Activated CD8-positive, alpha-beta T cell treated with anti-CD3 and anti-CD28 coated beads for 36 hours (primary cell): ENCODE measurements around the gene NLRC3. TPM values are rescaled to one million over a fixed set of nuclear protein-coding genes. Genes with fewer than 3 reads are reported as not detected.

Experiments used
- ATAC-seq: fragments of 200-7000 bp; cut with Tn5 transposase; one replicate; pipeline ENCODE4 v1.10.0; 2021; ENCODE audit warnings: mild to moderate bottlenecking, moderate library complexity
- CTCF ChIA-PET: fragments of 350-600 bp; sonication (Branson Sonifier 250); formaldehyde crosslinking; loops from one replicate; lab custom pipeline; 2021; ENCODE audit warnings: antibody characterized with exemption; lab: Charles Lee
- POLR2A ChIA-PET: fragments of 350-600 bp; sonication (Branson Sonifier 250); formaldehyde crosslinking; loops from one replicate; lab custom pipeline; 2021; ENCODE audit warnings: antibody characterized with exemption; lab: Charles Lee
- DNase-seq: peaks from one replicate; pipeline ENCODE4 v3.0.0-alpha.2; 2020
- H3K27ac Mint-ChIP-seq: one replicate; pipeline ENCODE4 v1.8.0; 2021; ENCODE audit warnings: mild to moderate bottlenecking, mixed read lengths
- H3K27me3 Mint-ChIP-seq: one replicate; pipeline ENCODE4 v1.8.0; 2021; ENCODE audit warnings: mixed read lengths
- H3K36me3 Mint-ChIP-seq: one replicate; pipeline ENCODE4 v1.8.0; 2021; ENCODE audit warnings: low read depth, mixed read lengths
- H3K4me1 Mint-ChIP-seq: one replicate; pipeline ENCODE4 v1.8.0; 2021; ENCODE audit warnings: low read depth, mixed read lengths
- H3K4me3 Mint-ChIP-seq: one replicate; pipeline ENCODE4 v1.8.0; 2021; ENCODE audit warnings: mild to moderate bottlenecking, moderate library complexity, mixed read lengths
- H3K9me3 Mint-ChIP-seq: one replicate; pipeline ENCODE4 v1.8.0; 2021; ENCODE audit warnings: mixed read lengths
- CTCF ChIP-seq: fragments of 200-600 bp; IDR thresholded peaks from one replicate; pipeline ENCODE4 v1.8.0; 2022; ENCODE audit warnings: antibody characterized with exemption, mild to moderate bottlenecking
- intact Hi-C: fragments of 100-400 bp; cut with micrococcal nuclease; formaldehyde crosslinking; loops from one replicate; pipeline ENCODE4 v1.10.0; 2022
- total RNA-seq, 2 experiments: library from RNA; stranded (reverse); gene quantifications; one replicate each; pipeline ENCODE4 v1.2.3, GENCODE V29; 2021

Gene NLRC3
- total RNA-seq, 2 experiments from 2014 or later, result 17.9 to 19.8 TPM

- H3K27ac Mint-ChIP-seq, result peak overlapping the region; percentile 39
- H3K9me3 Mint-ChIP-seq, result no peaks in the 10 kb centered on the region
- H3K4me1 Mint-ChIP-seq, result peaks cover 47% of the 10 kb centered on the region
- DNase-seq (no peak), ATAC-seq (no peak)
- TF ChIP-seq CTCF, result no peak
- ChIA-PET CTCF (interaction anchor here (0.6 kb wide), 1 partner anchor 35 kb away, joined by 3 read pairs; no protein-coding TSS in a partner anchor), POLR2A (interaction anchor here (0.9 kb wide), 1 partner anchor 44 kb away, joined by 5 read pairs; no protein-coding TSS in a partner anchor)
- no peaks in the 10 kb centered on the region for H3K27me3 Mint-ChIP-seq
- H3K36me3 Mint-ChIP-seq, result peaks cover 7% of the 10 kb centered on the region
- no peak overlapping the region for H3K4me3 Mint-ChIP-seq
- intact Hi-C loops, result no loop called here
These were observed 41.6 kb upstream of the NLRC3 start for GRCh38 chr16:3618769-3619141.

- DNase-seq (no peak), ATAC-seq (no peak)
- intact Hi-C loops, result no loop called here
- H3K36me3 Mint-ChIP-seq, result peaks cover 22% of the 10 kb centered on the region
- ChIA-PET POLR2A (interaction anchor here (0.9 to 1.3 kb wide), 5 partner anchors 9 to 88 kb away, joined by 3 to 5 read pairs (median 3); partner anchors contain the start of gene NLRC3), CTCF (interaction anchor here (0.7 to 1.5 kb wide), 3 partner anchors 13 to 330 kb away, joined by 3 to 5 read pairs (median 4); no protein-coding TSS in a partner anchor)
- H3K27ac Mint-ChIP-seq, result peak overlapping the region; percentile 94
- TF ChIP-seq CTCF, result no peak
- peaks cover 45% of the 10 kb centered on the region for H3K4me1 Mint-ChIP-seq
- no peaks in the 10 kb centered on the region for H3K9me3 Mint-ChIP-seq
- H3K4me3 Mint-ChIP-seq, result peak overlapping the region; percentile 91
- no peaks in the 10 kb centered on the region for H3K27me3 Mint-ChIP-seq
These were observed 35.6 kb upstream of the NLRC3 start for GRCh38 chr16:3612510-3613466.

- DNase-seq, result peak; percentile 90
- POLR2A ChIA-PET, result interaction anchor here (0.7 to 1.3 kb wide), 9 partner anchors 10 to 139 kb away, joined by 3 to 5 read pairs (median 3); partner anchors contain the start of gene NLRC3
- peaks cover 19% of the 10 kb centered on the region for H3K36me3 Mint-ChIP-seq
- ATAC-seq, result peak; percentile 90
- H3K27ac Mint-ChIP-seq, result peak within 1 kb of the TSS; percentile 94
- intact Hi-C loops, result no loop called here
- TF ChIP-seq CTCF, result no peak
- no peaks in the 10 kb centered on the region for H3K9me3 Mint-ChIP-seq
- H3K4me1 Mint-ChIP-seq, result peaks cover 40% of the 10 kb centered on the region
- no peaks in the 10 kb centered on the region for H3K27me3 Mint-ChIP-seq
- H3K4me3 Mint-ChIP-seq, result peak within 1 kb of the TSS; percentile 91
- CTCF ChIA-PET, result interaction anchor here (1.2 to 1.5 kb wide), 2 partner anchors 15 to 85 kb away, joined by 4 to 5 read pairs; no protein-coding TSS in a partner anchor
These were observed 34.2 kb upstream of the NLRC3 start, which contains the start of gene SLX4 for GRCh38 chr16:3611146-3611975. Gene SLX4, minus strand, starts transcription at chr16:3611606. Its CDS starts 2,642 bp downstream, at chr16:3608964.

GRCh38 chr16:3610698-3611145, 33.5 kb upstream of the NLRC3 start:
- H3K9me3 Mint-ChIP-seq, result no peaks in the 10 kb centered on the region
- DNase-seq (no peak), ATAC-seq (no peak)
- H3K4me1 Mint-ChIP-seq, result peaks cover 37% of the 10 kb centered on the region
- peak overlapping the region; percentile 91 for H3K4me3 Mint-ChIP-seq
- intact Hi-C loops, result no loop called here
- peaks cover 19% of the 10 kb centered on the region for H3K36me3 Mint-ChIP-seq
- TF ChIP-seq CTCF, result no peak
- ChIA-PET CTCF (no interaction called here), POLR2A (interaction anchor here (0.7 to 1.0 kb wide), 2 partner anchors 8 to 11 kb away, joined by 3 read pairs; no protein-coding TSS in a partner anchor)
- peak overlapping the region; percentile 76 for H3K27ac Mint-ChIP-seq
- no peaks in the 10 kb centered on the region for H3K27me3 Mint-ChIP-seq
